DND-41 (cell line): Measurements from ENCODE around the gene FHDC1.

Experiments
- ATAC-seq: fragments of 200-7000 bp; cut with Tn5 transposase; 3 replicates; pipeline ENCODE4 v1.9.1; 2021; ENCODE audit warnings: low read depth; ENCODE audit not compliant: insufficient read depth
- DNase-seq: peaks from one replicate; pipeline ENCODE4 v3.0.0-alpha.2; 2020
- H2AFZ ChIP-seq: 2 replicates; pipeline ENCODE4 v1.6.0; 2012; ENCODE audit warnings: low read depth, low read length
- H3K27ac ChIP-seq: 2 replicates; pipeline ENCODE4 v1.5.1; 2012; ENCODE audit warnings: low read length, inconsistent platforms
- H3K27me3 ChIP-seq: fragments of 200-600 bp; sonication (generic); 2 replicates; pipeline ENCODE4 v1.6.0; 2012; ENCODE audit warnings: low read length, mild to moderate bottlenecking, inconsistent platforms; ENCODE audit not compliant: insufficient read depth, poor library complexity
- H3K36me3 ChIP-seq: 2 replicates; pipeline ENCODE4 v1.5.1; 2012; ENCODE audit warnings: low read length, inconsistent platforms; ENCODE audit not compliant: insufficient read depth
- H3K4me1 ChIP-seq: 2 replicates; pipeline ENCODE4 v1.5.1; 2012; ENCODE audit warnings: mild to moderate bottlenecking, low read length; ENCODE audit not compliant: insufficient read depth
- H3K4me2 ChIP-seq: 2 replicates; pipeline ENCODE4 v1.6.0; 2012; ENCODE audit warnings: mild to moderate bottlenecking, moderate library complexity, low read length, inconsistent platforms; ENCODE audit not compliant: insufficient read depth
- H3K4me3 ChIP-seq, 2 experiments: fragments of 200-600 bp in 1 of 2; shearing (Covaris generic) in 1 of 2; 2 replicates each; pipeline ENCODE4 v1.5.1; 2012 to 2016; ENCODE audit warnings: inconsistent platforms in 2 of 2, low read length in 2 of 2, mild to moderate bottlenecking in 2 of 2, low read depth in 1 of 2, moderate library complexity in 1 of 2
- H3K79me2 ChIP-seq: 2 replicates; pipeline ENCODE4 v1.6.0; 2012; ENCODE audit warnings: low read length, inconsistent platforms; ENCODE audit not compliant: insufficient read depth
- H3K9ac ChIP-seq: 2 replicates; pipeline ENCODE4 v1.6.0; 2012; ENCODE audit warnings: low read depth, mild to moderate bottlenecking, inconsistent platforms, low read length, moderate library complexity
- H3K9me3 ChIP-seq: 2 replicates; pipeline ENCODE4 v1.5.1; 2012; ENCODE audit warnings: low read length, moderate library complexity, mild to moderate bottlenecking, inconsistent platforms; ENCODE audit not compliant: insufficient read depth, severe bottlenecking
- H4K20me1 ChIP-seq: 2 replicates; pipeline ENCODE4 v1.6.0; 2012; ENCODE audit warnings: low read length; ENCODE audit not compliant: insufficient read depth
- CTCF ChIP-seq: IDR thresholded peaks from 2 replicates; pipeline ENCODE4 v1.5.1; 2012; ENCODE audit warnings: borderline replicate concordance, low read length, moderate library complexity, mild to moderate bottlenecking; ENCODE audit not compliant: poor library complexity, severe bottlenecking; ENCODE audit errors: extremely low read depth
- EZH2 ChIP-seq: IDR thresholded peaks from 3 replicates; pipeline ENCODE4 v1.6.1; 2012; ENCODE audit warnings: borderline replicate concordance, low read depth, mild to moderate bottlenecking, moderate library complexity, low read length, inconsistent platforms; ENCODE audit not compliant: severe bottlenecking

FHDC1 gene

DNA sequence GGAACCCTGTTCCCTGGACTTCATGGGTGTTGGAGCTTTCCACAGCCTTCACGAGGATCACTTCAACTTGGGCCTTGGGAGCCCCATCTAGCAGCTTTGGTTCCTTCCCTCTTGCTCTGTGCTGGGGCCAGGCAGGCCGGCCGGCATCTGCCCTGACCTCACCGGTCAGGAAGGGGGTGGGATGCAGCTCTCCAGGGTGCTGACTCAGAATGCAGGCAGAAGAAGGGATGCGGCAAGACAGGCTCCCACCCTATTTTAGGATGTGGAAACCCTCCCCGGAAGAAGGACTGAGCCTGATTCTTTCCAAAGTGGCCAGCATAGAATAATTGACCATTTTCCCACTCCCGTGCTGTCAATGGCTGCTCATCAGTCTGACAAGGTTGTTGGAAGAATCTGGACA lies 47.1 kb downstream of the FHDC1 start:
- H3K36me3 ChIP-seq, result no peaks in the 10 kb centered on the region
- peaks cover 3% of the 10 kb centered on the region for H3K27me3 ChIP-seq
- DNase-seq (no peak), ATAC-seq (0 out of 3 replicates have a peak, but pooled peaks have one; percentile 42)
- no peak overlapping the region for H2AFZ ChIP-seq
- no peaks in the 10 kb centered on the region for H3K9me3 ChIP-seq
- no peak overlapping the region for H3K27ac ChIP-seq
- no peak overlapping the region for H3K4me2 ChIP-seq
- no peaks in the 10 kb centered on the region for H3K79me2 ChIP-seq
- H3K4me1 ChIP-seq, result no peaks in the 10 kb centered on the region
- no peak overlapping the region for H3K9ac ChIP-seq
- no peaks in the 10 kb centered on the region for H4K20me1 ChIP-seq
- H3K4me3 ChIP-seq, result no peak overlapping the region
- TF ChIP-seq EZH2, result no peak
- TF ChIP-seq CTCF, result no peak

DNA sequence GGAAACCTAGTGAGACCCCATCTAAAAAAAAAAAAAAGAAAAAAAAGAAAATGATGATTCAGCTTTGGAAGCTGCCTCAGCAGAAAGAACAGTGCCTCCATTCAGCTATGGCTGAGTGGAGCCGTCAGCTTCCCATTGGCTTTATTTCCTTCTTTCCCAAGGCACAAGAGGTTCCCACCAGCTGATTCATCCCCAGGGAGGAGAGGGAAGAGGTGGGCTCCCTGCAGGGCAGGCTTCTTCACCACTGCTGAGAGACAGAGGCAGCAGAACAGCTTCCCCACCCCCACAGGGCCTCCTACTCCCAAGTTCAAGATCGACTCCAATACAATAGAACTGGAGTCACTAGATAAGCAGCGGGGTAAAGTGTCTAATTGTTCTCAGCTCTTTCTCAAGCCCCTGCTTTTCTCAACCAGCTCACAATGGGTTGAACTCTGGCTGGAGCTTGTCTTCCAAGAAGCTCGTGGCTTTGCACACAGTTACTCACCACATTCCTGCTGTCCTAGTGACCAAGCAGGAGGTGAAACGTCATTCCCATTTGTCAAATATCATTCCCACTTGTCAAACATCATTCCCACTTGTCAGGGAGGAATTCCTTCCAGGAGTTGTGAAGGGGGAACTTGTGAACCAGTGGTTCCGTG lies 47.8 kb downstream of the FHDC1 start:
- Histone ChIP-seq H3K4me3 (no peak overlapping the region), H3K9me3 (no peaks in the 10 kb centered on the region), H3K4me1 (no peaks in the 10 kb centered on the region), H3K9ac (no peak overlapping the region), H3K27ac (no peak overlapping the region), H3K27me3 (peaks cover 3% of the 10 kb centered on the region), H2AFZ (no peak overlapping the region), H4K20me1 (no peaks in the 10 kb centered on the region), H3K4me2 (no peak overlapping the region), H3K36me3 (no peaks in the 10 kb centered on the region), H3K79me2 (no peaks in the 10 kb centered on the region)
- DNase-seq (no peak), ATAC-seq (no peak)
- TF ChIP-seq CTCF (no peak), EZH2 (no peak)

- H3K4me2 ChIP-seq, result no peak overlapping the region
- H3K36me3 ChIP-seq, result no peaks in the 10 kb centered on the region
- H3K9ac ChIP-seq, result no peak overlapping the region
- H3K4me3 ChIP-seq, result no peak overlapping the region
- H3K4me1 ChIP-seq, result no peaks in the 10 kb centered on the region
- ATAC-seq (no peak), DNase-seq (no peak)
- no peaks in the 10 kb centered on the region for H3K27me3 ChIP-seq
- no peaks in the 10 kb centered on the region for H3K79me2 ChIP-seq
- H2AFZ ChIP-seq, result no peak overlapping the region
- H3K9me3 ChIP-seq, result no peaks in the 10 kb centered on the region
- no peaks in the 10 kb centered on the region for H4K20me1 ChIP-seq
- TF ChIP-seq EZH2 (no peak), CTCF (no peak)
- H3K27ac ChIP-seq, result no peak overlapping the region
These were observed 52.8 kb downstream of the FHDC1 start for GRCh38 chr4:152988721-152989553.
